K562 (cell line): ENCODE data around the gene CENPU. TPM values are rescaled to one million over a fixed set of nuclear protein-coding genes. Genes with fewer than 3 reads are reported as not detected.

Experiments used
- ATAC-seq: fragments of 200-7000 bp; cut with Tn5 transposase; 3 replicates; pipeline ENCODE4 v1.9.1; 2020; ENCODE audit warnings: moderate library complexity
- BruUV-seq: library from RNA; stranded (reverse); fragments of 400-500 nt; replicated peaks from 2 replicates; lab custom pipeline; 2021; lab: Mats Ljungman, UMichigan
- CTCF ChIA-PET: fragments of 300-600 bp; formaldehyde crosslinking; extraction: SDS; loops from one replicate; lab custom pipeline; 2021; ENCODE audit warnings: low intra/inter-chr PET ratio; lab: Yijun Ruan, JAX
- POLR2A ChIA-PET: fragments of 300-600, 350-650 bp; sonication (Branson Sonifier 250); formaldehyde crosslinking; extraction: SDS; loops from one replicate; lab custom pipeline; 2021; ENCODE audit warnings: antibody characterized with exemption, inconsistent platforms; lab: Yijun Ruan, JAX
- DNase-seq, 4 experiments: peaks; one replicate each; pipeline versions ENCODE4 v3.0.0 to v3.0.0-alpha.2; 2011 to 2018; ENCODE audit warnings: low spot score in 3 of 4, mixed read lengths in 3 of 4; ENCODE audit errors: extremely low read depth in 1 of 4
- FAIRE-seq: peaks from 2 replicates; lab custom pipeline; 2011; peaks lifted over from hg19 to GRCh38; lab: Jason Lieb, UNC
- H2AFZ ChIP-seq: 2 replicates; pipeline ENCODE4 v1.6.0; 2011; ENCODE audit warnings: low read depth, low read length, control low read depth, inconsistent platforms
- H3K27ac ChIP-seq: fragments of 200-600 bp; 3 replicates; pipeline ENCODE4 v1.8.0; 2011; ENCODE audit warnings: low read depth, mild to moderate bottlenecking, control low read depth, inconsistent platforms, low read length, moderate library complexity, mixed read lengths; ENCODE audit errors: extremely low read depth
- H3K27me3 ChIP-seq, 2 experiments: fragments of 300-600 bp in 1 of 2; 2 replicates in 1 of 2; 3 replicates in 1 of 2; pipeline versions ENCODE4 v1.6.0 to v1.8.0; 2011; ENCODE audit warnings: inconsistent platforms in 2 of 2, low read length in 2 of 2, mild to moderate bottlenecking in 1 of 2, mixed read lengths in 1 of 2, moderate library complexity in 1 of 2; ENCODE audit not compliant: control insufficient read depth in 2 of 2, insufficient read depth in 2 of 2
- H3K36me3 ChIP-seq: fragments of 300-600 bp; 3 replicates; pipeline ENCODE4 v1.8.0; 2011; ENCODE audit warnings: mild to moderate bottlenecking, low read length, inconsistent platforms; ENCODE audit not compliant: control insufficient read depth, insufficient read depth
- H3K4me1 ChIP-seq, 2 experiments: fragments of 200-600 bp in 1 of 2; replicated peaks in 1 of 2; 2 replicates in 1 of 2; 3 replicates in 1 of 2; pipeline versions ENCODE4 v1.5.1 to v1.8.0; 2011; ENCODE audit warnings: inconsistent platforms in 2 of 2, low read length in 2 of 2, mild to moderate bottlenecking in 1 of 2, mixed read lengths in 1 of 2, moderate library complexity in 1 of 2; ENCODE audit not compliant: control insufficient read depth in 2 of 2, insufficient read depth in 2 of 2
- H3K4me2 ChIP-seq: 2 replicates; pipeline ENCODE4 v1.6.1; 2011; ENCODE audit warnings: low read length, control low read depth, inconsistent platforms, mixed read lengths; ENCODE audit not compliant: insufficient read depth
- H3K4me3 ChIP-seq: fragments of 200-600 bp; sonication (generic), shearing (Covaris generic); 2 replicates; pipeline ENCODE4 v1.5.1; 2016; ENCODE audit warnings: control low read depth, inconsistent platforms
- H3K79me2 ChIP-seq: fragments of 200-600 bp; 3 replicates; pipeline ENCODE4 v1.8.0; 2011; ENCODE audit warnings: low read length, inconsistent platforms; ENCODE audit not compliant: control insufficient read depth, insufficient read depth
- H3K9ac ChIP-seq, 2 experiments: 2 replicates each; pipeline versions ENCODE4 v1.6.0 to v1.6.1; 2011; ENCODE audit warnings: low read depth in 2 of 2, low read length in 2 of 2, control low read depth in 1 of 2, inconsistent platforms in 1 of 2, mild to moderate bottlenecking in 1 of 2, mixed read lengths in 1 of 2; ENCODE audit not compliant: insufficient read depth in 1 of 2
- H3K9me1 ChIP-seq: one replicate; pipeline ENCODE4 v1.6.0; 2011; ENCODE audit warnings: inconsistent platforms, mild to moderate bottlenecking, low read length, moderate library complexity; ENCODE audit not compliant: control insufficient read depth, insufficient read depth
- H3K9me3 ChIP-seq: replicated peaks from 2 replicates; pipeline ENCODE4 v1.5.1; 2011; ENCODE audit warnings: low read depth, low read length, inconsistent platforms; ENCODE audit not compliant: control insufficient read depth, insufficient read depth
- H4K20me1 ChIP-seq: replicated peaks from 2 replicates; pipeline ENCODE4 v1.6.1; 2011; ENCODE audit warnings: low read length, inconsistent platforms, mixed read lengths; ENCODE audit not compliant: control insufficient read depth, insufficient read depth
- HDAC2 ChIP-seq: fragments of 450-650 bp; IDR thresholded peaks from 2 replicates; pipeline ENCODE4 v1.6.1; 2016; ENCODE audit warnings: mild to moderate bottlenecking
- PATZ1 ChIP-seq: fragments of 250-450 bp; sonication (Bioruptor Pico); IDR thresholded peaks from 2 replicates; pipeline ENCODE4 v1.5.0; 2020; ENCODE audit warnings: mild to moderate bottlenecking, borderline replicate concordance
- TARDBP ChIP-seq: fragments of 450-650 bp; IDR thresholded peaks from 2 replicates; pipeline ENCODE4 v1.6.1; 2016
- WGBS: fragments of 100-300 bp; shearing (Covaris generic); methylation state at CpG from one replicate; pipeline ENCODE4 v1.1.6; 2016; ENCODE audit warnings: low coverage, mixed read lengths; ENCODE audit not compliant: insufficient coverage; ENCODE audit errors: missing lambda C conversion rate; 5-methylcytosine and 5-hydroxymethylcytosine counted together
- in situ Hi-C: fragments of 300-500 bp; cut with MboI; formaldehyde crosslinking; loops from 4 replicates; pipeline ENCODE4 v1.15.0; 2018; ENCODE audit warnings: inconsistent platforms, mixed read lengths
- intact Hi-C: fragments of 100-400 bp; cut with micrococcal nuclease; formaldehyde crosslinking; loops from 2 replicates; pipeline ENCODE4 v1.14.2; 2022
- polyA plus RNA-seq, 8 experiments: library from polyadenylated mRNA; depleted of rRNA in 4 of 8; stranded (reverse) in 5 of 8; unstranded in 3 of 8; fragments of >200 nt; fragmentation: Nextera tagmentation in 2 of 8; fragmentation: Illumina TruSeq in 1 of 8; extraction: Ambion mirVana in 2 of 8; extraction: Trizol in 1 of 8; gene quantifications; 2 replicates each; pipeline versions ENCODE4 v1.2.1 to v1.2.3, GENCODE V29; 2011 to 2014; ENCODE audit warnings: inconsistent platforms in 1 of 8, missing spikeins in 1 of 8
- total RNA-seq, 7 experiments: library from RNA; depleted of rRNA in 6 of 7; stranded (reverse); fragments of >200 nt in 6 of 7; fragmentation: Illumina TruSeq in 2 of 7; extraction: Trizol in 2 of 7; gene quantifications; 2 replicates each; pipeline versions ENCODE4 v1.2.1 to v1.2.3, GENCODE V29; 2011 to 2021; ENCODE audit warnings: low replicate concordance in 1 of 7

The CENPU gene
- total and polyA plus RNA-seq, 9 of the 15 experiments (the other 6 are each of a cell fraction or from before 2014, with no cell fraction given): 39.4 to 98.7 (median 84.3) TPM

- no peak overlapping the region for H2AFZ ChIP-seq
- H3K9ac ChIP-seq: no peak overlapping the region
- H4K20me1 ChIP-seq: peaks cover 7% of the 10 kb centered on the region; the same call in 1 of the 2 replicates
- H3K4me2 ChIP-seq: no peak overlapping the region
- in situ Hi-C loops (no loop called here), intact Hi-C loops (no loop called here)
- H3K27ac ChIP-seq: no peak overlapping the region
- H3K36me3 ChIP-seq: peaks cover 11% of the 10 kb centered on the region
- peaks cover 16 to 19% of the 10 kb centered on the region in 2 experiments for H3K4me1 ChIP-seq
- POLR2A ChIA-PET: no interaction called here
- FAIRE-seq (no peak), DNase-seq (no peak), ATAC-seq (no peak)
- H3K27me3 ChIP-seq: no peaks in the 10 kb centered on the region
- TF ChIP-seq PATZ1 (CRISPR knock-in tag): no peak
- TF ChIP-seq HDAC2: no peak
- no peak for TF ChIP-seq TARDBP
- 95% methylated on average over 5 of the region's 8 CpGs for WGBS
- no peaks in the 10 kb centered on the region for H3K9me1 ChIP-seq
- no peaks in the 10 kb centered on the region for H3K9me3 ChIP-seq
- CTCF ChIA-PET: no interaction called here
- peaks cover 35% of the 10 kb centered on the region for H3K79me2 ChIP-seq
- no peak overlapping the region for H3K4me3 ChIP-seq
- BruUV-seq: no TSS peak
Observed at GRCh38 chr4:184651899-184652298, 82.0 kb downstream of the CENPU start.
